ENCODE measurements around the gene CACNA1I. TPM values are rescaled to one million over a fixed set of nuclear protein-coding genes. Genes with fewer than 3 reads are reported as not detected.

CACNA1I gene
- total and polyA plus RNA-seq, 2 of the 8 experiments (the other 6 are each of a cell fraction or from before 2014, with no cell fraction given), result 0.77 to 1.2 TPM

- 0 out of 2 replicates have a peak overlapping the region, but pooled peaks have one; percentile 50 for H2BK12ac ChIP-seq (ENCODE audit: low read depth, low read length)
- no peak overlapping the region for H3K9ac ChIP-seq (replicated peaks in 1 of 4; ENCODE audit: extremely low read depth in 1 of 4, low read depth in 3 of 4, low read length in 3 of 4)
- no peak overlapping the region for H3K56ac ChIP-seq (replicated peaks; ENCODE audit: insufficient read length, low read depth, low read length)
- peak overlapping the region; percentile 81 to 97; a peak in 3 of 4 replicates for H3K4me2 ChIP-seq (ENCODE audit: insufficient read depth in 1 of 2, low read depth in 2 of 2, low read length in 2 of 2)
- H2AFZ ChIP-seq (ENCODE audit: low read length), result no peak overlapping the region
- no peak overlapping the region for H3K14ac ChIP-seq (ENCODE audit: insufficient read length)
- no peak overlapping the region for H3K27ac ChIP-seq (ENCODE audit: low read depth, low read length)
- no peak overlapping the region for H4K91ac ChIP-seq (replicated peaks; ENCODE audit: insufficient read length, low read length)
- H2AK5ac ChIP-seq (ENCODE audit: low read depth, low read length), result no peak overlapping the region
- H2BK120ac ChIP-seq (replicated peaks; ENCODE audit: low read depth, low read length), result no peak overlapping the region
- WGBS, 2 experiments (ENCODE audit: extremely low coverage in 1 of 2, insufficient coverage in 1 of 2, insufficient read length in 1 of 2, insufficient replicate concordance in 2 of 2, low coverage in 1 of 2, low lambda C conversion rate in 2 of 2, missing lambda C conversion rate in 1 of 2), result 86% methylated on average over 8 of the region's 8 CpGs; no CpG with 5 or more reads in 1 of the 2 experiments
- FAIRE-seq, result no peak
- H3K36me3 ChIP-seq (ENCODE audit: control insufficient read depth in 2 of 4, insufficient read depth in 4 of 4, low read length in 3 of 4), result no peaks in the 10 kb centered on the region
- DNase-seq (ENCODE audit: low read depth in 1 of 2, low spot score in 2 of 2), result no peak
- peaks cover 0 to 15% (median 5%) of the 10 kb centered on the region in 4 experiments; a peak in 4 of 7 replicates for H3K27me3 ChIP-seq (replicated peaks in 1 of 4; ENCODE audit: control insufficient read depth in 3 of 4, extremely low read depth in 1 of 4, insufficient read depth in 3 of 4, low read length in 3 of 4)
- no peaks in the 10 kb centered on the region for H3K9me3 ChIP-seq (ENCODE audit: insufficient read depth in 2 of 2, low read depth in 1 of 2, low read length in 1 of 2)
- H4K20me1 ChIP-seq (replicated peaks in 1 of 2; ENCODE audit: control insufficient read depth in 1 of 2, insufficient read depth in 2 of 2, low read length in 2 of 2), result peaks cover 0 to 2% of the 10 kb centered on the region in 2 experiments
- peak overlapping the region; percentile 48; the same call in 1 of the 2 replicates for H2BK15ac ChIP-seq (ENCODE audit: low read length)
- H4K5ac ChIP-seq (ENCODE audit: insufficient read length, low read depth, low read length), result no peak overlapping the region
- POLR2A ChIA-PET (ENCODE audit: partially characterized antibody), result interaction anchor here (0.6 to 0.8 kb wide), 2 partner anchors 11 to 523 kb away, joined by 3 to 4 read pairs; no protein-coding TSS in a partner anchor
- H3K23me2 ChIP-seq (ENCODE audit: low read depth, low read length), result peaks cover 2% of the 10 kb centered on the region; the same call in 1 of the 2 replicates
- H3K4me1 ChIP-seq (replicated peaks in 1 of 4; ENCODE audit: control insufficient read depth in 3 of 4, insufficient read depth in 4 of 4, low read length in 3 of 4), result peaks cover 0 to 11% (median 7%) of the 10 kb centered on the region in 4 experiments; a peak in 6 of 7 replicates
- no peak overlapping the region for H4K8ac ChIP-seq (ENCODE audit: extremely low read depth, insufficient read depth, low read length)
- no peaks in the 10 kb centered on the region for H3K79me2 ChIP-seq (ENCODE audit: control insufficient read depth in 1 of 2, insufficient read depth in 2 of 2, low read length in 2 of 2)
- no peaks in the 10 kb centered on the region for H3K79me1 ChIP-seq (ENCODE audit: low read depth, low read length)
- no peak overlapping the region for H2BK20ac ChIP-seq (ENCODE audit: low read length)
- H2BK5ac ChIP-seq (ENCODE audit: low read depth, low read length), result no peak overlapping the region
- H3K4ac ChIP-seq (replicated peaks; ENCODE audit: insufficient read length, low read depth, low read length), result no peak overlapping the region
- no peak overlapping the region for H3K4me3 ChIP-seq (ENCODE audit: extremely low read depth in 1 of 4, insufficient read depth in 2 of 4, low read depth in 3 of 4, low read length in 4 of 4)
- CTCF ChIA-PET (ENCODE audit: partially characterized antibody), result interaction anchor here (0.6 to 1.7 kb wide), 3 partner anchors 11 to 38 kb away, joined by 3 to 4 read pairs (median 4); partner anchors contain the start of gene CACNA1I
- no peak overlapping the region for H3K23ac ChIP-seq (ENCODE audit: insufficient read length)
- no peak overlapping the region for H3K18ac ChIP-seq (ENCODE audit: extremely low read depth, low read length)
- TF ChIP-seq KDM1A (IDR thresholded peaks at IDR 0.05; ENCODE audit: borderline replicate concordance, low read length), result no peak
- no peak for TF ChIP-seq KDM4A (IDR thresholded peaks at IDR 0.05; ENCODE audit: low read depth, low read length, severe bottlenecking)
- TF ChIP-seq JUND (IDR thresholded peaks at IDR 0.05; ENCODE audit: low read length), result no peak
- TF ChIP-seq, protein P1, sequence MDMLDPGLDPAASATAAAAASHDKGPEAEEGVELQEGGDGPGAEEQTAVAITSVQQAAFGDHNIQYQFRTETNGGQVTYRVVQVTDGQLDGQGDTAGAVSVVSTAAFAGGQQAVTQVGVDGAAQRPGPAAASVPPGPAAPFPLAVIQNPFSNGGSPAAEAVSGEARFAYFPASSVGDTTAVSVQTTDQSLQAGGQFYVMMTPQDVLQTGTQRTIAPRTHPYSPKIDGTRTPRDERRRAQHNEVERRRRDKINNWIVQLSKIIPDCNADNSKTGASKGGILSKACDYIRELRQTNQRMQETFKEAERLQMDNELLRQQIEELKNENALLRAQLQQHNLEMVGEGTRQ (IDR thresholded peaks at IDR 0.05; ENCODE audit: low read length), result no peak
These were observed 26.8 kb downstream of the CACNA1I start for GRCh38 chr22:39597236-39597869.
